Measurements from ENCODE around the gene TMEM184A.
A peak's percentile ranks its signal among the peaks of the same experiment; 100 is the strongest.

Gene TMEM184A

GRCh38 chr7:1505731-1506550 lies 50.1 kb downstream of the TMEM184A start:
- DNase-seq (ENCODE audit: low read depth in 1 of 2, low spot score in 1 of 2), result no peak

GRCh38 chr7:1503816-1504775 lies 51.9 kb downstream of the TMEM184A start, which contains the start of gene INTS1:
INTS1 (minus strand) TSS chr7:1504389; CDS start chr7:1503960, 429 bp downstream.
- DNase-seq (ENCODE audit: low read depth in 1 of 2, low spot score in 1 of 2), result peak; percentile 79 to 80

GRCh38 chr7:1503390-1503789 lies 52.6 kb downstream of the TMEM184A start:
- no peak for DNase-seq (ENCODE audit: low read depth in 1 of 2, low spot score in 1 of 2)

GRCh38 chr7:1502845-1503244 lies 53.2 kb downstream of the TMEM184A start:
- no peak for DNase-seq (ENCODE audit: low read depth in 1 of 2, low spot score in 1 of 2)

GRCh38 chr7:1501487-1502270 lies 54.3 kb downstream of the TMEM184A start:
- no peak for DNase-seq (ENCODE audit: low read depth in 1 of 2, low spot score in 1 of 2)

- DNase-seq (ENCODE audit: low read depth in 1 of 2, low spot score in 1 of 2), result no peak
Measured at GRCh38 chr7:1500064-1500807, 55.8 kb downstream of the TMEM184A start.

GRCh38 chr7:1499367-1500029 lies 56.5 kb downstream of the TMEM184A start:
- DNase-seq (ENCODE audit: low read depth in 1 of 2, low spot score in 1 of 2), result no peak

GRCh38 chr7:1498370-1499305 lies 57.4 kb downstream of the TMEM184A start:
- no peak for DNase-seq (ENCODE audit: low read depth in 1 of 2, low spot score in 1 of 2)

GRCh38 chr7:1497293-1497927 lies 58.6 kb downstream of the TMEM184A start:
- no peak for DNase-seq (ENCODE audit: low read depth in 1 of 2, low spot score in 1 of 2)

GRCh38 chr7:1496531-1497292 lies 59.3 kb downstream of the TMEM184A start:
- DNase-seq (ENCODE audit: low read depth in 1 of 2, low spot score in 1 of 2), result no peak

- DNase-seq (ENCODE audit: low read depth in 1 of 2, low spot score in 1 of 2), result no peak
Measured at GRCh38 chr7:1495564-1496242, 60.3 kb downstream of the TMEM184A start.

GRCh38 chr7:1494866-1495563 lies 61.0 kb downstream of the TMEM184A start:
- no peak for DNase-seq (ENCODE audit: low read depth in 1 of 2, low spot score in 1 of 2)

- no peak for DNase-seq (ENCODE audit: low read depth in 1 of 2, low spot score in 1 of 2)
Measured at GRCh38 chr7:1494447-1494846, 61.6 kb downstream of the TMEM184A start.

- DNase-seq (ENCODE audit: low read depth in 1 of 2, low spot score in 1 of 2), result no peak
Measured at GRCh38 chr7:1493571-1493970, 62.4 kb downstream of the TMEM184A start.

- no peak for DNase-seq (ENCODE audit: low read depth in 1 of 2, low spot score in 1 of 2)
Measured at GRCh38 chr7:1493129-1493528, 62.9 kb downstream of the TMEM184A start.

- DNase-seq (ENCODE audit: low read depth in 1 of 2, low spot score in 1 of 2), result no peak
Measured at GRCh38 chr7:1492640-1493039, 63.4 kb downstream of the TMEM184A start.

Measured in stimulated activated CD4-positive, alpha-beta T cell treated with anti-CD3 and anti-CD28 coated beads, Interleukin-15, amount 100 ng/mL, for 1 hour (primary cell).